ENCODE data around the gene GTSE1.

Gene GTSE1

DNA sequence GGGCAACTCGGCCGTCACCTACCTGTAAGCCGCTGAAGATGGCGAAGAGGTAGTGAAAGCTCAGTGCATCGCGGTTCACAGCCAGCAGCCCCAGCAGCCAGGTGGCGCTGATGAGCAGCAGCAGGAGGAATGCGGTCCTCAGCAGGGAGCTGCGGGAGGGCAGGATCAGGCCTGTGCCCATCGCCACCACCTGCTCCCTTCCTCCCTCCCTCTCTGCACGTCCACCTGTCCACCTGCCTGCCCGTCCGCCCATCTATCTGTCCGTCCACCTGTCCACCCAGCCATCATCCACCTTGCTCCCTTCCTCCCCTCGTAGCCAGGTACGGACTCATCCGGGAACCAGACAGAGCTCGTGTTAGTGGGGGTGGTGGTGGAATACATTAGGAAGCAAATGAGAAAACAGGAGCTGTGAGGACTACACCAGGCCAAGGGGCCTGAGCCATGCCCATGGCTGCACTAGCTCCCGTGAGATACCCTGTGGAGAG, 71.1 kb downstream of the GTSE1 start:
- DNase-seq: peak; percentile 81

DNA sequence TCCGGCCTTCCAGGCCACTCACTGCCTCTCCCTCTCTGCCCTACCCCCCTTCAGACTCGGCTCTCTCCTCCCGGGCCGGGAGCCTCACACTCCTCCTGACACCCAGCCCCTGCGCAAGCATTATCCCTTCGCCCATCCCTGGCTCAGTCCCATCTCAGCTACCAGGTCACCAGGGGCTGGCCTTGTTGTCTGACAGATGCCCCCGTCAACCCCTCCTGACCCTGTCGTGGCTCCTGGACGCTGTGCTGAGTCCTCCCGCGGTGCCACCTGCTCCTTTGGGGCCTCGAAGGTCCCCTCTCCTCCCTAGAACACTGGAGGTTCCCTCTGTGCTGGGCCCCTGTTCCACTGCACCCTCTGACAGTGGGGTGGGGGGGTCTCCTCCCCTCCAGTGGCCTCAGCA, 71.8 kb downstream of the GTSE1 start:
- no peak for DNase-seq

DNA sequence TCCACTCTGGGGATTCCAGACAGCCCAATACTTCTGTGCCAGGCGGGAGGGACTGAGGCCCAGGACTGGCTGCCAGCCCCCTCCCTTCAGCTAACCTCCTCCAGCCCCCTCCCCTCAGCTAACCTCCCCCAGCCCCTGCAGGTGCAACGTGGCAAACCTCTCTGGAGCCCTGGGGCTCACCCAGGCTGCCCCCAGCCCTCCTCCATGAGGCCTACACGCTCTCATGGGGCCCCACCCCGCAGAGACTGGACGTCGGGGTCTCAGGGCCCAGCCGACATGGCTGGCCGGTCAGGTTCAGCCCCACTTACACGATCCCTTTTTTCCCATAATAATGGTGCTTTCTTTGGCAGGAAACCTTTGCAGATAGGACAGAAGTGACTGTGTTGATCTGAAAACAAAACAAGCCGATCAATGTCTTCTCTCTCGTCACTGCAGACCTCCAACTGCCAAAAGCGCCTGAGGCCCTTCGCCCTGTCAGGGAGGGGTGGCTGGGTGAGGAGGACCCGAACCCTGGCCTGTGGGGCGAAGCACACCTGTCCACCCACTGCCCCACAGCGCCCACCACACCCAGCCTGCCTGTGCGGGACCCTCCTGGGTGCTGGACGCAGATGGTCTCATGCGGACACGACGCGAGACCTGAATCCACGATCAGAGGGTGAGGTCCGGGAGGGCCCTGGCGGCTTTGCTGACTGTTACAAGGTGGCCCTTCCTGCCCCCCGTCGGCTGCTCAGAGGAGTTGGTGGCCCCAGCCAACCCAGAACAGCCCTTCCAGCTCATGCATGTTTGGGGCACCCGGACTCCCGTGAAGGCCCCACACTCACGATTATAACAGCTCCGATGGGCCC, 72.4 kb downstream of the GTSE1 start:
- DNase-seq: no peak

DNA sequence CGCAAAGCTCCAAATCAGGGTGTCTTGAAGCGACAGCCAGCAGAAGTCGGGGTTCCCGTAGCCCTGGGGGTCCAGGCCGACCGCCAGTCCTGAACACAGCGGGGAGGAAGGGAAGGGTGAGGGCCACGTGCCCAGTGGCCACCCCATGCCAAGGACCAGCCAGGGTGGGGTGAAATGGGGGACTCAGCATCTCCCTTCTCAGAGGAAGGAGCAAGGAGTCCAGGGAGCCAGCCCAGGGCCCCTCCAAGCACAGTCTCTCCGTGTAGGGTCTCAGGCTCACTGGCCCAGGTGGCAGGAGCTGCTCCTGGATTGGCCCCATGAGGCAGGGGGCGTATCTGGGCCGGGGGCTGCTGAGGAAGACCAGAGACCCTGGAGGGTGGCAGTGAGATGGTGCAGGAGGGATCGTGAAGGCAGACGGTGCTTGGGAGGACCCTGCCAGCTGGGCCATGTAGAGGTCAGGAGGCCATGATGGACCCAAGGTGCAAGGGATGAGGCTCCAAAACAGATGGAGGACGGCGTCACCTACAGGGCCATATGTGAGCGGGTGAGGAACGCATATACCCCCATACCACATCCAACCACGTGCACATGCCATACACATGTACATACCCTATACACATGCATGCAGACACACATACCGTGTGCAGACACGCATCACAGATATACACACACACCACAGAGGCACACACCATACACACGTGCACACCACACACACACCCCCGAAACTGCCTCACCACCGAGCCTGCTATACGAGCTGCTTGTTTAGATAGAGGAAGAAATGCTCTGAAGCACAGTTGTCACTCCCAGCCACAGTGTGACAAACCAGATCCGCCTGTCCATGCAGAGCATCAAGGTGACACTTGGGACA, 73.3 kb downstream of the GTSE1 start:
- DNase-seq: no peak

DNA sequence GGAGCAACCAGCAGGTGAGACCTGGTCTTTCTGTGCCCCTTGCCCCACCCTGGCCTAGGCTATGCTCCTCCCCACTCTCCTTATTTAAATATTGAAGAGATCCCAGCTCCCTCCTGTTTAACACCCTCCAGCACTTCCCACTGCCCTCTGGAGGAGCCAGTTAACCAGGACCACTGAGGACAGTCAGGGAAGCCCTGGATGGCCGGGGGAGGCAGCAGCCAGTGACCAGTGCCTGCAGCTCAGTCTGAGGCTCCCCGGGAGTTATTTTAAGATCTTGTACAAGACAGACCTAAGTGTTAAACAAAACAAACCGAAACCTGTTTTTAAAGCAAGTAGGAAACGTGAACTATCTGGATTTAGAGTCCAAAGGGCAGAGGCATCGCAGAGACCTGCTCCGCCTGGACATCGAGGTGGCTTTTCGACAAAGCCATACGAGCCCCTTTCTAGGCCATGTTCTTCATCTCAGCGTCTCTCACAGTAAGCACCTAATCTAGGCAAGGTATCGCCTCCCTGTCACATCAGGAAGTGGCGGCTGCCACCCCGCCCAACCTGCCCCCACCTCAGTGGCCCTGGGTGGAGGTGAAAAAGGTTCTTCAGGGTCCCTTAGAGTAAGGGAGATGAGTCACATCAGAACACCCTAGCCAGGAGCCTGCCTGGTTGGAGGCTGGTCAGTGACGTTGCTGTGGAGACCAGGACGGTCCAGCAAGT, 74.1 kb downstream of the GTSE1 start:
- no peak for DNase-seq

DNA sequence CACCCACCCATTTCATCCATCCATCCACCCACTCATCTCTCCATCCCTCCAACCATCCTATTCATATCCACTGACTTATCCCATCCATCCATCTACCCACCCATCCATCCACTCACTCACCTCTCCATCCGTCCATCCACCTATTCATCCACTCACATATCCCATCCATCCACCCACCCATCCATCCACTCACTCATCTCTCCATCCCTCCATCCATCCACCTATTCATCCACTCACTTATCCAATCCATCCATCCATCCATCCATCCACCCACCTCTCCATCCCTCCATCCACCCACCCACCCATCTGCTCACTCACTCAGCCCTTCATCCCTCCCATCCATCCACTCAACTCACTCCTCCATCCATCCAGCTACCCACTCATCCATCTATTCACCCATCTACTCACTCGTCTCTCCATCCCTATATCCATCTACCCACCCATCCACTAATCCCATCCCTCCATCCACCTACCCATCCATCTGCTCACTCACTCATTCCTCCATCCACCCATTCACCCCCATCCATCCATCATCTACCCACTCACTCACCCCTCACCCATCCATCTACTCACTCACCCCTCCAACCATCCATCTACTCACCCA, 75.1 kb downstream of the GTSE1 start:
- no peak for DNase-seq

DNA sequence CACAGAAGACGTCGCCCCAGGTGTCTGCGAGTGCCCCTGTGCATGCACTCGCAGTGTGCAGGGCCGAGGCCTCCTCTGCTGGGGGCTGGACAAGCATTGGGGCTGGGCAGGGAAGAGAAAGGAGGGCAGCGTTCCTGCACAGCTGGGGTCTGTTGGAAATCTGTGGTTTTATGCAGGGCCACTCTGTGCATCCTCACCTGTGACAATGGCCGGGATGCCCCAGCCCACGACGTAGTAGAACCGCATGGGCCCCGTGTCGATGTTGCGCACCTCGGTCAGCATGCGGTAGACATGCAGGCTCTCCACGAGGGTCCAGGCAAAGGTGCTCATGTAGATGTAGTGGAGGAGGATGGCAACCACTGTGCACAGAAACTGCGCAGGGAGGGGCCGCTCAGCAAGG, 76.0 kb downstream of the GTSE1 start:
- no peak for DNase-seq

DNA sequence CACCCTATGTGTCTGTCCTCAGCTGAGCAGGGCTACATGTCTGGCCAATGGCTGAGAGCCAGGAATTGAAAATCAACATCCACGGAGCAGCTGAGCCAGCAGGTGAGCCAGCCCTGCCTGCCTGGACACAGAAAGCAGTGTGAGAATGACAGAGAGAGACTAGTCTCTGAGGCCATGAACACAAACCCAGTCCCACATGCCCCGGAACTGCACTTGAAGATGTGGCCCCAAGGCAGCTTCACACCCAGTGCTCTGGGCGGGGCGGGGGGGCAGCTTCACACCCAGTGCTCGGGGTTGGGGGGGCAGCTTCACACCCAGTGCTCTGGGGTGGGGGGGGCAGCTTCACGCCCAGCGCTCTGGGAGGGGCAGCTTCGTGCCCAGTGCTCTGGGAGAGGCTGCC, 76.5 kb downstream of the GTSE1 start:
- no peak for DNase-seq

DNA sequence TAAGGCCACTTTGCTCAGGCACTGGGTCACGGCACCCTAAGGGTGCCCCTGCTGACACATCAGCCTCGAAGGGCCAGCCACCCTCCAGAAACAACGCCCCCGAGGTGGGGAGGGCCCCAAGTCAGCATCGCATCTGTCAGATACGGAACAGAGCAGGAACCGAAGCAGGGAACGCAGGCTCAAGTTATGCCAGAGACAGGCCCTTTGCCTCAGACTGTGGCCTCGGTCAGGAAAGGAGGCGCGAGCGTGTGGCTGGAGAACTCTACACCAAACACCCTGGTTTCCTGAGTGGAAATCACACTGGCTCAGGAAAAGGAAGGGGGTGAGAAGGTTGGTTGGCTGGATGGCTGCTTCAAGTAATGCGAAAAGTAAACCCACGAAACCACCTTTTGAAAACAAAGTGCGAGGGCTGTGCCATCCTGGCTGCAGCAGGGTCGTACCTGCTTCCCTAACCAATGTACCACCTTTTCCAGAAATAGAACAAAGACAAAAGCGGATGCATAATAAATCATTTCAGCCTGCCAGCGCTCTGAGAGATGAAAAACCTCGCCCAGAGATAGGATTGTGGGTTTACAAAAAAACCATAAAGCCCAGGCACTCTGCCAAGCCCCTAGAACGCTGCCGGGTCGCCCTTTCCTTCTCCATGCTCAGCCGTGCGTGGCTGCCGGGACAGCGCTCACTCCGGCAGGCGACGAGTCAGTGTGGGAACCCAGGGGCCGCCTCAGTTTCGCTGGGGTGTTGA, 77.4 kb downstream of the GTSE1 start:
- no peak for DNase-seq

DNA sequence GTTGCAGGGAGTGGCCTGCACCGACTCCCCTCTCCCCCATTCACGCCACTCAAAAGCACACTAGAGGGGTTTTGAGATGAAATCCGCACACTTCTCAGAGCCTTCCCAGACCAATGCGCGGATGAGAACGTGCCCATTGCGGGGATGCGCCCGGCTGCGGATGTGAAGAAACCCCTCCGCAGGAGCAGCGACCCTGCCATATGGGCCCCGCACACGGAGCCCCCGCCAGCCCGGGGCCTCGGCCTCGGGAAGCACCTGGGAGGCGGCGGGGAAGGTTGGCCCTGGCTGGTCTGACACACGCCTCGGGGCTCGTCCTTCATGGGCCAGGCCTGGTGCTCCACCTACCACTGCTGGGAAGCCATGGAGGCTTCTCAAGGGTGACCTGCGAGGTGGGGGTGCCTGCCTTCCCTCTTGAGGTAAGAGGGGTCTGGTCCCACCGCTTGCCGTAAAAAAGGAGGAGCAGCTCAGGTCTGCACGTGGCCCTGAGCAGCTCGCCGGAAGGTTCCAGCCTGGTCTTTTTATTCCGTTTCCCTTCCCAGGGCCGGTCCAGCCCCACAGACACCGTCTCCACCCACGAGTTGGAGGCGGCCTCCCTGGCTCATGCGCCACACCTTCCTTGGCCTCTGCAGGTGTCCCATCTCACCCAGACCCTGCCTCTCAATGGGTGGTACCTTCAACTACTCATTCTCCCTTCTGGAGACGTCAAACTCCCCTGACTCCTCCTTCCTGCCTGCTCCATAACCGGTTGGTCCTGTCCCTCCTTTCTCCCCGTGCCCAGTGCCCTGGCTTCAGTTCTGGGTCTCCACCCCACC, 78.2 kb downstream of the GTSE1 start:
- no peak for DNase-seq

DNA sequence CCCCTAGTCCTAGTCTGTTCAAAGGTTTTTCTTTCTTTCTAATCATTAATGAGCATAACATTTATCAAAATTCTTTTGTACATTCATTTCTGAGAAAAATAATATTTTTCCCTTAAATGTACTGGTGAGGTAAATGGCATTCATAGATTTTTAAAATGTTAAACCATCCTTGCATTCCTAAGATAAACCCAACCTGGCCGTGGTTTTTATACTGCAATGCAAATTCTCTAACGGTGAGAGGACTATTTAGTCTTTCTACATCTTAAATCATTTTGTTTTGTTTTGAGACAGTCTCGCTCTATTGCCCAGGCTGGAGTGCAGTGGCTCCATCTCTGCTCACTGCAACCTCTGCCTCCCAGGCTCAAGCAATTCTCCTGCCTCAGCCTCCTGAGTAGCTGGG, 79.4 kb downstream of the GTSE1 start:
- DNase-seq: no peak

DNA sequence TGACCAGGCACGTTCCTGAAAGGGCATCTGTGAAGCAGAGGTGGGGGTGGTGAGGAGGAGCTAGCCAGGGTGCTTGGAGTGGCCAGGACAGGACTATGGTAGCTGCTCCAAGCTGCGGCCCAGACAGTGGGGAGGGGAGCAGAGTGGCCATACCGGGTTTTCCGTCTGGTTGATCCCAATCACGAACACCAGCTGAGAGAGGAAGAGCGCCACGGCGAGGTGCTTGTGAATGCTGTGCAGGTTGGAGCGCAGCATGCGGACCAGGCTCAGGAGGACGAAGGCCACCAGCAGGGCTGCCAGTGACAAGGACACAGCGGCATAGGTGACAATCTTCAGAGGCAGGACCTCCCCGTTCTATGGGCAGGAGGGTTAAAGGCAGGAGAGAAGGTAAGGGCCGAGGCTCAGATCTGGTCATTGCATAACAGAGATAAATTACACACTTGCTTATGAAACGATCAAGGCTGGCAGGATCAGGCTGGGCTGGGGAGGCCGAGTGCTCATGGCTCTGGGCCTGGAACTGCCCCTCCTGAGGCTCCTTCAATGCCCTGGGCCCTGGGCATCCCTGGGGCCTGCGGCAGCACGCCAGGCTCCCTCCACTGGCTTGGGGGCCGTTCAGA, 80.3 kb downstream of the GTSE1 start:
- DNase-seq: no peak

DNA sequence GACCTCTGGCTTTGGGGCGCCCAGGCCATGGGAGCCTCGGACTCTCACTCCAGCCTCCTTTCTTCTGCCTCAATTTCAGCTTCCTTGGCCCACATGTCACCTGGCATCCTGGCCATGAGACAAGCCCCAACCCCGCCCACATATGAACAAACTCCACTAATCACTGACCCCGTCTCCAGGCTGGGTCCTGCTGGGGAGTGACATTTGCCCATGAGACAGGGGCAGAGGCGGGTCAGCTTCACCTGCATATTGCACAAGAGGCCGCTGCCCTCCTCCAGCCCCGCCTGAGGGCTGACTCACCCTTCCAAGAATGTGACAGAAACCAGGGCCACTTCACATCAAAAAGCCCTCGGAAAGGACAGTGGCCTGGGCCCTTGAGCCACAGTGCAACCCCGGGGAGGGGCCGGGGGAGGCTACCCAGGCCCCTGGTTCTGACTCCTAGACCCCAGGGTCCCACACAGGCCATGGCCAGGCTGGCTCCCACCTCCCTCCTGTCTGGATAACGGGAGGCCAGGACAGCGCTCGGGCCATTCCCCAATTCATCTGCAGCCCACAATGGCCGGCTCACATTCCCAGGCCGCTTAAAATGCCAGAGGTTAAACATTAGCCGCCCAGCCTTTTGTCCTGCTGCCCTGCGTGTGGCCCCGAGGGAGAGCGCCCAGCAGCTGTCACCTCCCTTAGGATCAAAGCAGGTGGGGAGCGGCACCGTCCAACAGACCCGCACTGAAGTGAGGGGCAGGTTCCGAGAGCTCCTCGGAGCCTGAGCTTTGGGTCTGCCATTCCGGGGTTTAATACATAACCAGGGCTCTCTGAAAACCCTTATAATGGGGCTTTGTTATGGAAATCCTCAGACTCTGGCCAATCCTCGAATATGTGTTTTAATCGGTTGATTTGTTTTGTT, 81.1 kb downstream of the GTSE1 start:
- DNase-seq: peak; percentile 92

DNA sequence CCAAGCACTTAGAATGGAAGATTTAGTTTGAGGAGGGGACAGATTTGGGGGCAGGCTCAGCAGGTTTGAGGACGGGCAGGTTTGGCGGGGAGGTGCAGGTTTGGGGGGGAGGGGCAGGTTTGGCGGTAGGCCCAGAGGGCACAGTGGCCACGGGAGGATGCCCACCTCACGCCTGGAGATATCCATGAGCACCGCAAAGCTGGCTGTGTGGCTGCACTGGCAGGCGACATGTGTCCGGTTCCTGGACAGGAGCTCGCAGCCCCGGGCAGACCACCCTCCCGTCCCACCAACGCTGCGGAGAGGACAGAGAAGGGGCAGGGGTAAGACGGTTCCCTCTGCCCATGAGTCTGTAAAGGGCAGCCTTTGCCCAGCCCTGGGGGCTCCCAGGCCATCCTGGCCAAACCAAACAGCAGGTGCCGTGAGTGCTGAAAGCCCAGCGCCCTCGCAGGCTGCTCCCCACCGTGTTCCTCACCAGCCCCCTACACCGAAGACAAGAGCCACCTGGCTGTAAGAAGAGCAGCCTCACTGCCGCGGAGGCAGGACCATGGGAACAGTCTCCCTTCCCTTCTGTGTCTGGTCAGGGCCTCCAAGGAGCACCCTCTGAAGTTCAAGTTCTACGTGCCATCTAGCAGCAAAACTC, 81.9 kb downstream of the GTSE1 start:
- no peak for DNase-seq

DNA sequence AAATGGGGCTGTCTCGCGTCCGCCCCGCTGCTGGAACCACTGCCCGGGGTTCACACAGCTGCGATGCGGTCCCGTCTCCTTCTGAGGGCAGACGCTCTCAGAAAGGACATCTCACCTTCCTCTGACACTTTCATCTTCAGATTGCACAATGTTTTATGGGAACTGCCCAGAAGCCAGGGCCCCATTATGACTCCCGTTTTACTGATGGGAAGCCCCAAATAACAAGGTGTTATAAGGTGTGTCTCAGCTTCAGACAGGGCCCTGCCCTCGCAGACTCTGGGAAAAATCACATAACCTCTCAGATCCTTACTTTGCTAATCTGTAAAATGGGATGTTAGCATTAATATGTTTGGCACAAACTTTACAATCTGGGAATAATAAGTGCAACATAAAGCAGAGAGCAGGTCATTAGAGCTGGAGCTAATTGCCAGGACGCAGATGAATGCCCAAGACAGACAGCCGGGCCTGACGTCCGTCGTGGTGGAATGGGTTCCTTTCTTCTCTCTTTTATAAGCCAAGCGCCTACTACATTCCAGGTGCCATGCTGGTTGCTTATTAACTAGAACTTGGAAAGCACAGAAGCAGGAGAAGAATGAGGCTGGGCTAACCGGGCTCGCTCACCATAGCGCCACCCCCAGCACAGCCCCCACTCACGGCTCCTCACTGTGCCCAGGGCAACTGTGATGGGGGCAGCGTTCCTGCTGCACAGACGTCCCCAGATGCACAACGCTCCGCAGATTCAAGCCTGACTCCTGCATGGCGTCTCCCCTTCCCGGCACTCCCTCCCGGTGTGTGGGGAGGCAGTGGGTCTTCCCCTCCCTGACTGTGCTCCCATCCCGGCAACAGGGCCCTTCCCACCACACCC, 82.6 kb downstream of the GTSE1 start:
- DNase-seq: no peak

DNA sequence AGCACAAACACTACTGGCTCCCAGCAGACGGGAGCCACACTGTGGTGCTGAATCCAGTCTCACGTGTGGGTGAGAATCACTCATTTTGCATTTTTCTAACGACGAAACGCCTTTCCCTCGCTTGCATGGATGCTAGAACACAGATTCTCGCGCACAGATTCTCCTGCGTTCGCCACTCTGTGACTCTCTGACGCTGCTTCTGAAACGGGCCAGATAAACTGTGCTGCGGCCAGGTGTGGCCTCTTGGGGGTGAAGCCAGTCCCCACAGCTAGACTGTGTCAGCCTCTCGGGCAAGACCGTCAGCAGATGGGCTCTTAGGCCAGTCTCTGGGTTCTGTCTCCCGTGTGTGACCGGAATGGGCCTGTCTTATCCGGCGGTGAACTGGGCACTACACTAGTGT, 83.4 kb downstream of the GTSE1 start:
- DNase-seq: no peak

All from 8988T (cell line).